Muscle of leg (tissue), 11 donors: ENCODE measurements around the gene GBP2. TPM values are rescaled to one million over a fixed set of nuclear protein-coding genes. Genes with fewer than 3 reads are reported as not detected.
"Not testable (repeated sequence)": the region's sequence is repeated elsewhere in the genome, so short reads cannot be mapped to it uniquely, and the experiment has no call there.

ENCODE experiments used
- DNase-seq: peaks from one replicate; pipeline ENCODE4 v3.0.0; 2013
- H3K27ac ChIP-seq: one replicate; pipeline ENCODE4 v1.5.1; 2013; ENCODE audit warnings: mild to moderate bottlenecking, low read length, control low read depth
- H3K27me3 ChIP-seq: one replicate; pipeline ENCODE4 v1.6.1; 2013; ENCODE audit warnings: low read length; ENCODE audit not compliant: control insufficient read depth, insufficient read depth
- H3K36me3 ChIP-seq: one replicate; pipeline ENCODE4 v1.6.1; 2013; ENCODE audit warnings: low read length; ENCODE audit not compliant: control insufficient read depth, insufficient read depth
- H3K4me1 ChIP-seq: one replicate; pipeline ENCODE4 v1.6.1; 2013; ENCODE audit warnings: low read length; ENCODE audit not compliant: control insufficient read depth, insufficient read depth
- H3K4me3 ChIP-seq: one replicate; pipeline ENCODE4 v1.5.1; 2013; ENCODE audit warnings: low read length, control low read depth
- H3K9me3 ChIP-seq: replicated peaks from 2 replicates; pipeline ENCODE4 v1.6.1; 2013; ENCODE audit warnings: low read depth, low read length; ENCODE audit not compliant: control insufficient read depth
- WGBS: methylation state at CpG from one replicate; pipeline ENCODE4 v1.1.5; 2013; ENCODE audit warnings: missing lambda C conversion rate; ENCODE audit not compliant: insufficient coverage; 5-methylcytosine and 5-hydroxymethylcytosine counted together
- polyA plus RNA-seq, 8 donors: library from polyadenylated mRNA; unstranded; fragments of 120-200 nt; gene quantifications; one replicate each; pipeline versions ENCODE4 v1.2.1 to v1.2.3, GENCODE V29; 2013; ENCODE audit warnings: inconsistent platforms in 1 of 8, low replicate concordance in 1 of 8; ENCODE audit not compliant: insufficient read length in 8 of 8, insufficient read depth in 1 of 8
- total RNA-seq: library from RNA; stranded (reverse); fragments of 120-200 nt; gene quantifications from one replicate; pipeline ENCODE4 v1.2.4, GENCODE V29; 2013

The GBP2 gene
- total and polyA plus RNA-seq, 9 donors: 0.44 to 3.5 (median 1.1) TPM

- H3K9me3 ChIP-seq: peaks cover 4% of the 10 kb centered on the region
- DNase-seq: no peak
- 33% methylated on average over 1 of the region's 3 CpGs for WGBS
- no peak overlapping the region for H3K4me3 ChIP-seq
- no peaks in the 10 kb centered on the region for H3K27me3 ChIP-seq
- H3K27ac ChIP-seq: no peak overlapping the region
- H3K36me3 ChIP-seq: no peaks in the 10 kb centered on the region
- no peaks in the 10 kb centered on the region for H3K4me1 ChIP-seq
Measured at GRCh38 chr1:89098857-89099256, 27.1 kb downstream of the GBP2 start.

- H3K27me3 ChIP-seq: no peaks in the 10 kb centered on the region
- no peak for DNase-seq
- H3K27ac ChIP-seq: no peak overlapping the region
- WGBS: no CpG with 5 or more reads among the region's 2 CpGs
- H3K36me3 ChIP-seq: no peaks in the 10 kb centered on the region
- peaks cover 4% of the 10 kb centered on the region for H3K9me3 ChIP-seq
- no peaks in the 10 kb centered on the region for H3K4me1 ChIP-seq
- H3K4me3 ChIP-seq: no peak overlapping the region
Measured at GRCh38 chr1:89095737-89096136, 30.2 kb downstream of the GBP2 start.

GRCh38 chr1:89089962-89090361 lies 36.0 kb downstream of the GBP2 start:
- H3K9me3 ChIP-seq: no peaks in the 10 kb centered on the region
- H3K27me3 ChIP-seq: no peaks in the 10 kb centered on the region
- H3K4me1 ChIP-seq: peaks cover 4% of the 10 kb centered on the region
- DNase-seq: no peak
- no peak overlapping the region for H3K27ac ChIP-seq
- WGBS: no CpG with 5 or more reads among the region's 1 CpG
- H3K4me3 ChIP-seq: no peak overlapping the region
- H3K36me3 ChIP-seq: no peaks in the 10 kb centered on the region

GRCh38 chr1:89088572-89088971 lies 37.3 kb downstream of the GBP2 start:
- Histone ChIP-seq H3K4me3 (no peak overlapping the region), H3K36me3 (no peaks in the 10 kb centered on the region), H3K27me3 (no peaks in the 10 kb centered on the region), H3K4me1 (peaks cover 4% of the 10 kb centered on the region), H3K9me3 (no peaks in the 10 kb centered on the region), H3K27ac (no peak overlapping the region)
- no peak for DNase-seq
- WGBS: 79% methylated on average over 5 of the region's 10 CpGs

DNA sequence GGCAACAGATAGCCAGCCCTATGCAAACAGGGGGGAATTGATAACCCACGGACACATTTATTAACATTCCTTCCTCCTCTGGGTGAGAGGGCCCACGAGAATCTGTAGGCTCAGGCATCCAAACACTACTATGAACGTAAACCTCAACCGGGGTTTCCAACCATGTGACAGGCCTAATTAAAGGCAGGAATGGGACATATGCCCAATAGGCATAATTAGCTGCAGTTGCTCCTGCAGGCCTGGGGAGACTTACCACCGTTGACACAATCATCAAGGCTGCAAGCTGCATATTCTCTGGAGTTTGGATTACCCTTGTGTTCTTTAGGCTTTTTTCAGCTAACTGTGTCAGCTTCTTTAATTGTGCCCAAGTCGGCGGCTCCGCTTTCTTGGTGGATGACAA lies 38.7 kb downstream of the GBP2 start:
- Histone ChIP-seq H3K4me1 (peaks cover 4% of the 10 kb centered on the region), H3K9me3 (no peaks in the 10 kb centered on the region), H3K27ac (no peak overlapping the region), H3K36me3 (no peaks in the 10 kb centered on the region), H3K4me3 (no peak overlapping the region), H3K27me3 (no peaks in the 10 kb centered on the region)
- DNase-seq: no peak
- WGBS: 37% methylated on average over 3 of the region's 8 CpGs

DNA sequence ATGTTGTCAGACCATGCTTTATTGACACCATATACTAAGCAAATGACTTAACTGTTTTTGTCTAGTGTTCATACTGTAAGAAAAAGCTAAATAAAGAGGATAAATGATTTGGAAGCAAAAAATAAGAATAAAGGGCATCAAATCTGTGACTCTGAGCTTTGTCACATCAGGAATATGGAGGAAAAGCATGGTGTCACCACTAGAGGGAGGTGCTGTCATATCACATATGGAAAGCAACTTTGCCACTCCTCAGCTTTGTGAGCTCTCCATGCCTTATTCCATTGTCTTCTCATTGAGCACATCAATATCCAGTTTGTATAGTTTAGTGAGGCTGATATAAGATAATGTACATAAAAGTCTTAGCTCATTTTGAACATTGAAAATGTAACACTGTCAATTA lies 40.1 kb downstream of the GBP2 start:
- no peaks in the 10 kb centered on the region for H3K27me3 ChIP-seq
- H3K4me3 ChIP-seq: no peak overlapping the region
- H3K36me3 ChIP-seq: no peaks in the 10 kb centered on the region
- DNase-seq: peak; percentile 22
- peaks cover 4% of the 10 kb centered on the region for H3K4me1 ChIP-seq
- H3K27ac ChIP-seq: no peak overlapping the region
- no peaks in the 10 kb centered on the region for H3K9me3 ChIP-seq

GRCh38 chr1:89081005-89081404 lies 44.9 kb downstream of the GBP2 start:
- Histone ChIP-seq H3K4me1 (no peaks in the 10 kb centered on the region), H3K36me3 (no peaks in the 10 kb centered on the region), H3K4me3 (no peak overlapping the region), H3K9me3 (peaks cover 2% of the 10 kb centered on the region), H3K27me3 (no peaks in the 10 kb centered on the region), H3K27ac (peak overlapping the region; percentile 22)
- peak; percentile 51 for DNase-seq
- WGBS: no CpG with 5 or more reads among the region's 3 CpGs

DNA sequence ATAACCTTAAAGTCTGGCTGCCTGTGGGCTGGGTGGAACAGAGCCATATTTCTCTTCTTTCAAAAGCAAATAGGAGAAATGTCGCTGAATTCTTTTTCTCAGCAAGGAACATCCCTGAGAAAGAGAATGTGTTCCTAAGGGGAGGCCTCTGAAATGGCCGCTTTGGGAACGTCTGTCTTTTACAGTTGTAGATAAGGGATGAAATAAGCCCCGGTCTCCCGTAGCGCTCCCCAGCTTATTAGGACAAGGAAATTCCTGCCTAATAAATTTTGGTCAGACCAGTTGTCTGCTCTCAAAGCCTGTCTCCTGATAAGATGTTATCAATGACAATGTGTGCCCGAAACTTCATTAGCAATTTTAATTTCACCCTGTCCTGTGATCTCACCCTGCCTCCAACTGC lies 45.8 kb downstream of the GBP2 start:
- DNase-seq, H3K36me3 ChIP-seq, H3K27ac ChIP-seq, H3K4me1 ChIP-seq, H3K27me3 ChIP-seq, H3K9me3 ChIP-seq, H3K4me3 ChIP-seq: not testable (repeated sequence)
- WGBS: 90% methylated on average over 4 of the region's 7 CpGs

DNA sequence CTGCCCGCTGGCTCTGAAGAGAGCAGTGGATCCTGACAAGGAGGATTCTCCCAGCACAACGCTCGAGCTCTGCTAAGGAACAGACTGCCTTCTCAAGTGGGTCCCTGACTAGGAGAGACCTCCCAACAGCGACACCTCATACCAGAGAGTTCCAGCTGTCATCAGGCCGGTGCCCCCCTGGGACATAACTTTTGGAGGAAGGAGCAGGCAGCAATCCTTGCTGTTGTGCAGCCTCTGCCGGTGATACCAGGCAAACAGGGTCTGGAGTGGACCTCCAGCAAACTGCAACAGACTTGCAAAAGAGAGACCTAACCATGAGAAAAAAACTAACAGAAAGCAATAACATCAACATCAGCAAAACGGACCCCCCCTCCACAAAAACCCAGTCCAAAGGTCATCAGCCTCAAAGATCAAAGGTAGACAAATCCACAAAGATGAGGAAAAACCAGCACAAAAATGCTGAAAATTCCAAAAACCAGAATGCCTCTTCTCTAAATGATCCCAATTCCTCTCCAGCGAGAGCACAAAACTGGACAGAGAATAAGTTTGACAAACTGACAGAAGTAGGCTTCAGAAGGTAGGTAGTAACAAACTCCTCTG lies 53.3 kb downstream of the GBP2 start:
- H3K27ac ChIP-seq, H3K27me3 ChIP-seq, H3K36me3 ChIP-seq, H3K9me3 ChIP-seq, H3K4me3 ChIP-seq, H3K4me1 ChIP-seq, DNase-seq: not testable (repeated sequence)
- 72% methylated on average over 5 of the region's 8 CpGs for WGBS

DNA sequence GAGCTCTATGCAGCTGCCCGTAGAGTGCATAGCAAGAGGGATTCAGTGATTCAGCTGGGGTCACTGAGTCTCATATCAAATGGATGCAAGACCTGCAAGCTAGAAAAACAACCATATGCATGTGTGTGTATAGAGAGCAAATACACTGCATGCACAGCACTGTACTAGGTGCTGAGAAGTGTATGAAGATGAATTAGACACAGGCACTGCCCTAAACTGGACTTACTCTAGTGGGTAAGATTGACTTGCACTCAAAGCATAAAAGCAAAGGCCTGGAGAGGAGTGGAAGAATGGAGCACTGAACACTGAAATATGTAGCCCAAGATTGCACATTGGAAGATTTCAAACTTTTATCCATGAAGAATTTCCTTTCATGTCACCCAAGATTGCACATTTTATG lies 55.4 kb downstream of the GBP2 start:
- no peak overlapping the region for H3K4me3 ChIP-seq
- H3K27ac ChIP-seq: no peak overlapping the region
- H3K27me3 ChIP-seq: no peaks in the 10 kb centered on the region
- DNase-seq: no peak
- peaks cover 2% of the 10 kb centered on the region for H3K9me3 ChIP-seq
- H3K4me1 ChIP-seq: peaks cover under 1% of the 10 kb centered on the region
- no CpG with 5 or more reads among the region's 1 CpG for WGBS
- no peaks in the 10 kb centered on the region for H3K36me3 ChIP-seq

DNA sequence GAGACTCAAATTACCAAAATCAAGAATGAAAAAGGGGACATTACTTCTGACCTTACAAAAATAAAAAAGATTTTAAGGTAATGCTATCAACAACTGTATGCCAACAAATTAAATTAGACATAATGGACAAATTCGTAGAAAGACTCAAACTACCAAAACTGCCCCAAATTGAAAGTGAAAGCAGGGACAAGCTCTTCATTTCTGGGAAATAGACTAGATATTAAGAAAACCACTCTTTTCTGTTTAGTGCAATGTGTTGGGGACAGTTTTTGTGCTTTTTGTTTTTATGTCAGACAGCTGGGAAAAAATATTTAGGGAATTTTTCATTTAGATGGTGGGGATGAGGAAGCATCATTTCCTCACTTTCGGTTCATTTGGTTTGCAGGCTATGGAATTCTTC lies 56.0 kb downstream of the GBP2 start:
- Histone ChIP-seq H3K4me1 (peaks cover 2% of the 10 kb centered on the region), H3K27me3 (no peaks in the 10 kb centered on the region), H3K9me3 (peaks cover 2% of the 10 kb centered on the region), H3K4me3 (no peak overlapping the region), H3K36me3 (no peaks in the 10 kb centered on the region), H3K27ac (no peak overlapping the region)
- no CpG with 5 or more reads among the region's 2 CpGs for WGBS
- DNase-seq: peak; percentile 47
